GM18520 (cell line): Measurements from ENCODE around the gene MEIKIN.

Experiments used
- ATAC-seq: cut with Tn5 transposase; IDR thresholded peaks from one replicate; pipeline ENCODE4 v1.9.1; 2021; ENCODE audit not compliant: unreplicated experiment

MEIKIN gene

DNA sequence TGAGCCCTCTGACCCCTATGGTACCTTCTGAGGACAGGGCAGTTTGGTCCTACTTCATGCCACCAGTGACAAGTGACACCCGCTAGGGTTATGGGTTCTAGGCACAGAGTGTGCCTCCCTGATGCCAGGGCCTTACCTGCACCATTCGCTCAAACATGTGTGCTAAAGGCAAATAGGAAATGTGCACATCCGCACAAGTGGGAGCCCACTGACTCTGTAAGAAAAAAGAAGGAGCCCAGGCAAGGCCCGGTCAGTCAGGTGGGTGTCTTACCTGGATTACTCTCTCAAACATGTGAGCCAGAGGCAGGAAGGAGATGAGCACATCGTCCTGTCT lies 29.1 kb upstream of the MEIKIN start:
- ATAC-seq, result no peak

DNA sequence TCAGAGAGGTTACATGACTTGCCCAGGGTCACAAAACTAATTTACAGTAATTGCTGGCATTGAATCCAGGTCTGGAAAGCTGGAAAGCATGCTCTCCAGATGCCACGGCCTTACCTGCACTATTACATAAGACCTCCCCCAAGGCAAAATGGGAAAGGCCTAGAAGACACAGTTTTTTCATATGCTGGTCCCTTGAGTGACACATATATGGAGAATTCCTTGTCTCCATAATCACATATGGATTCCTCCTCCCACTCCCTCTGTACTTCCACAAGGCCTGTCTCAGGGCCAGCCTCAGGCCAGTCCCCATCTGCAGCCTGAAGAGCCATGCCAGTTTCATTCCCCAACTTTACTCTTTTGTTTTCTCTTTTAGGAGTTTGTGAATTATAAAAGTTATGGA lies 28.6 kb upstream of the MEIKIN start:
- ATAC-seq, result no peak

DNA sequence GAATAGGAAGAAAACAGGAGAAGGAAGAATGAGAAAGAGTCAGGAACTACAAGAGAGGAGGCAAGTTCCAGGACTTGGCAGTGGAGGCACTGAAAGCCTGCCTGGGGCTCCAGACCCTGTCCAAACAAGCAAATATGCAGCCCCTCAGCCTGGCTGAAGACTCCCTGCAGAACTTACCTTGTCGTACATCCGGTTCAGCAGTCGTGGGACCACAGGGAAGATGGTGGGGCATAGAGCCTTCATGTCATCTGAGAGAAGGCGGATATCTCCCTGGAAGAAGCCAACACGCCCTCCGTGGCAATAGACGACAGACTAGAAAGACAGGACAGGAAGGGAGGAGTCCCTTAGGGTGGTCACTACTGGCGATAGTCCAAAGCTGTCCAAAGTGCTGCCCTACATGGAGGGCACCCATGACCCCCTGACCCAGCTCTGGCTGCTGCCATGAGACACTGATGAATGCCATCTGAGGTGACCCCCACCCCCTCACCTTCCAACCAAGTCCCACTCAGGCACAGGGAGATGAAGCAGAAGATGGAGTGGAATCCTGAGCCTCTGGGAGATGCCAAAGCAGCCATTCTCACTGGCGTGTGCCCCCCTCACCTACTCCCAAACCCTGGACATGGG lies 27.7 kb upstream of the MEIKIN start:
- no peak for ATAC-seq

DNA sequence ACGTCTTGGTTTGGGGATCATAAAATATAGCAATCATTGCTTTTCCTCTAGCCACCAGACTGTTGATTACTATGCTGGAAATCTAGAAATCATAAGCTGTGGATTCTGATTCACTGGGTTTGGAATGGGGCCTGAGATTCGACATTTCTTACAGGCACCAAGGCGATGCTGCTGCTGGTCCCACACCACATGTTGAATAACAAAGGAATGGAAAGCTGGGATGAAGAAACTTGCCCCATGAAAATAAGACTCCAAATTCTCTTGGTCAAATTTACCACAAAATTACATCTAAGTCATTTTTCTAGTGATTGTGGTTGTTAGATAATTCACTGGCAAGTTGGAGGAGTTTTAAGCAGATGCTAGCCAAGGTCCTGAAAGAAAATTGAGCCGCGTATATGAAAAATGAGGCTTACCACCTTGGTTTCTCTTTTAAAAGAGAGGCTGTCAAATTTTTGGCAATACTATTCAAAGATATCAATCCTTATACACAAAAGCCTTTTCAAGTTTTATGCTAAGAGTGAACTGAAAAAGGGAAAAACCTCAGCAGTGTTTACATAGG lies 23.0 kb upstream of the MEIKIN start:
- ATAC-seq, result no peak

DNA sequence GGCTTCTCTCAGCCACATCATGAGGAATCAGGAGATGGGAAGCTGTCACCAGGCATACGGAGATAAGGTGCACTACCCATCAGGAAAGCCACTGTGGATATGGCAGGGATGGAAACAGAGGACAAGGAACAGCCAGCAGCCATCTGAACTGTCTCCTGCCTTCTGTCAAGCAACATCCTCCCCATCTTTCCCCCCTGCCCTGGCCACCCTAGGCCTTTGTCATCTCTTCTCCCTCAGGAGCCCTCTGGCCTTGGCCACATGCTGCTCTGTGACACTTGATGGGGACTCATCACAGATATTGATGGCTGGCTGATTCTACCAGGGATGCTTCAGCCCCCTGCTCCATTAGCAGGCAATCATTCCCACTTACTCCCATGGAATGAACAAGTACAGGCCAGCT lies 21.1 kb upstream of the MEIKIN start:
- ATAC-seq, result no peak

DNA sequence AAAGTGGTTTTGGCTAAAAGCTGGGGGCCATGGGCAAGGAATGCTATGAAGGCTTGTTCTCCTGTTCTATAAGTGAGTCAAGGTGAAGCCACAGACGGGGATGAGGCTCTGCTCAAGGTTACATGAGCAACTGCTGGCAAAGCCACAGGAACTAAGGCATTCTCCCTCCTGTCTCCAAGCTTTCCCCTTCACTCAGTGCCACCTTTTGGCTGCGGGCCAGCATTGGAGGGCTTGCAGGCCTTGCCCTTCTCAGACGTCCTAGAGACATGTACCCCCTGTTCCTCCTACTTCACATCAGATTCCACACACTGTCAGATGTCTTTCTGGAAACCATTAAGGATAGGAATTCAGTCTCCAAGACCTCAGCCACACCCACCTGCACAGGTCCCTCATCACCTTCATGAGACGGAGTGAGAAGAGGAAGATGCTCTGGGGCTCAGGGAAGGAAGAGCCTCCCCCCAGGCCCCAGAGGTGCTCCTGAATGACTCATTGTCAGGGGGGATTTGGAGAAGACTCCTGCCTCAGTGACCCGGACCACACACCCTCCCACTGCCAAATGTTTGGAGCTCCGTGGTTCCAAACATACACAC lies 20.5 kb upstream of the MEIKIN start:
- ATAC-seq, result no peak

DNA sequence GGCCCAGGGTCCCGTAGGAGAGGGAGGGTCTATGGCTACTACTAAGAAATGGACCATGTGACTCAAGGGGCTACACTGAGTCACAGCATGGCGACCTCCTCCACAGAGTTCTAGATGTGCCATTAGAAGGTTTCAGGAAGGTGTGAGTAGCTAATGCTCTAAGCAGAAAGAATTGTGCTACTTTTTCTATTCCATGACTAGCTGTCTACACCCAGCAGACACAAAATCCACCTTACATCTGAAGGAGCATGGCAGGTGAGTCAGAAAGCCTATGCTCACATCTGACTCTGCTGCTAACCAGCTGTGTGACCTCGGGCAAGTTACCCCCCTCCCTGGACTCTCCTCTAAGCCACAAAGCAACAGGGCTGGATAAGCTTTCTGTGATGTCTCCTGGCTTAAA lies 14.4 kb upstream of the MEIKIN start:
- no peak for ATAC-seq

DNA sequence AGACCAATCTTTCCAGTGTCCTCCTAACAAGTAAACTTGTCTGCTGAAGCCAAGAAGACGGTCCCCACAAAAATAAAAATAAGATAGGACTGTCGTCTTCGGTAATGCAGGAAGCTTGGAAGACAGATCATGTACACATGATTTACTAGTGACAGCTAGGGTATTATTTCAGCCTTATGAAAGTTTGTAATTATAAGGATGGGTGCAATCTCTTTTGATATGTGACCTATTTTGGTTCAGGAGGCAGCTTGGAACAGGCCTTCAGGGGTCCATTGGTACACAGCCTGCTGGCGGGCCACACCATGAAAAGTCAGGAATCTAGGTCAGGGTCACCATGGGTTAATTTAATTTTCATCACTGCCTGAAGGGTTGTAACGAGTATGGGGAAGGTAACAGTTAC lies 13.7 kb upstream of the MEIKIN start:
- no peak for ATAC-seq

DNA sequence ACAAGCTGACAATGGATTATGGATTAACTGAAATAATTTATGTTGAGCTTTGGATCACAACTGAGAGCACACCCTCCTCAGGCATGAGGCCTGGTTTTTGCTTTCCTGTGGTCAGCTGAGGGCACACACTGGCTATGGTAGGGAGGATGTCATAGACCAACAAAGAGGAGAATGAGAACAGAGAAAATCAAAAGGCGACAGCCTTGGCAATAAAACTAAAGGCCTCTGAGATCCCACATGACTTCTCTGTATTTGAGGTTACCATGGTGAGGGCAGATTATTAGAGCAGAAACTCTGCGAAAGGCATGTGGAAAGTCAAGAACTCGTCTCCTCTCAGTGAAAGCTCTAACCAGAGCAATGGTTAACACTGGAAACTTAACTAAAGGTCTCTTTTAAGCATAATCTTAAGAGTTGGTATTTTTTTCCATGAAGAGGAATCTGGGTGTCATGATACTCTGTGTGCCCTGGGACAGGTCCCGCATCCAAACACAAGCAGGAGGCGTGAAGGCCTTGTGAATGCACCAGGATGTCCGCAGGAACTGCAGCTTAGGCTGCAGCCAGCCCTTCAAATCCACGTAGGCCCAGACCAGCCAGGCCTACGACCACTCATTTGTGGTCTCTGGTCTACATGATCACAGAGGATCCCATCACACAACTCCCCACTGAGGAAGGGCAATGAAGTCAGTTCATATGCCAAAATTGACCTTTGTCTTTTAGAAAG lies 12.4 kb upstream of the MEIKIN start:
- ATAC-seq, result no peak

DNA sequence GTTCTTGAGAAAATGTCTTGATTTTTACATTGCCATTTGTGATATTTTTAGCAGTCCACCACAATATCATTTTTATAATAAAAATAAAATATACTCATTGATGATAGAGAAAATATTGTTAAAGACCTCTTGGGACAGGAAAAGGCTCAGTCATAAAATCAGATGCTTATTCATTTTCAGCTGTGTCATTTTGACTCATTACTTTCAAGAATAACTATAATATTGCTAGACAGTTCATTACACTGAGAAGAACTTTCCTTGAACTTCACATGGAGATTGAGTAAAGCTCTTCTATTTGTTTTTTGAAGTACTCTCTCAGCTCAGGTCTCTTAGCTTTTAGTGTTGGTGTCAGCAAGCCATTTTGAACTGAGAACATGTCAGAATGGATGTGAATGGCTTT lies 8.5 kb upstream of the MEIKIN start:
- no peak for ATAC-seq

DNA sequence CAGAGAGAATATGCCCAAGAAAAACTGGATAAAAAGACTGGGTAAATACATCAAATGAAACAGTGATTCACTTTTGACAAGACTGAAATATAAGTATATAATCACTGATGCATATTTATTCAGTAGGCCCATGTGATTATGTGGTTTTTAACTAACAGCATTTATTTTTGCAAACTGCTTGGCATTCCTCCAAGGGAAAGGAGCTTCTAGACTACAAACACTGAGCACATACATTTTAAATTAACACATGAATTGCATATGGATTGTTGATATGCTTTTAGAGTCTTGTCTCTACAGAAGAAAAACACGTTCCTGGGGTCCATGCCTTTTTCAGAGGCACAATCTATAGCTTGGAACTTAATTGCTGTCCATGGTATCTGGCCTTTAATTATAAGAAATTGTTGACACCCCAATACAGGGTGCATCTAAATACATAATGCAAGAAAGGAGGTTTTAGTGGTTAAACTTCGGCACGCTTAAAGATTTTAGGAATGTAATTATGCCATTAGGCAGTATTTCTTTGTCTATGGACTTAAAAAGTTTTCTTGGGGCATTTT lies 6.9 kb upstream of the MEIKIN start:
- no peak for ATAC-seq

DNA sequence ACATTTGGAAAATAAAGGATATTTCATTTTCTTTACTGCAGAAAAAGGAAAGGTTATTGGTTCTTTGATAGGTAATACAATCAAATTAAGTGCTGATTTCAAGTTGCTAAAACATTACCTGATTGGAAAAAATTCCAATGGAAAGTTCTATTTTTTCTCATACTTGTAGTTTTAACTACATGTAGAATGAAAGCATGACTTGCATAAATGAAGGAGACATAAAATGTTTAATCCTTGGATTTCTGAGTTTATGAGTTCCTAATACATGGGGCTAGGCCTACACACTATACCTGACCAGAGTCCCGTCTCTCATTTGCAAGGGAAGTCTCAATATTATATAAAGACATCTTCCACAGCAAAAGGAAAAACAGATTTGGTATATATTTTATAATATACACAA lies 5.2 kb upstream of the MEIKIN start:
- ATAC-seq, result no peak

DNA sequence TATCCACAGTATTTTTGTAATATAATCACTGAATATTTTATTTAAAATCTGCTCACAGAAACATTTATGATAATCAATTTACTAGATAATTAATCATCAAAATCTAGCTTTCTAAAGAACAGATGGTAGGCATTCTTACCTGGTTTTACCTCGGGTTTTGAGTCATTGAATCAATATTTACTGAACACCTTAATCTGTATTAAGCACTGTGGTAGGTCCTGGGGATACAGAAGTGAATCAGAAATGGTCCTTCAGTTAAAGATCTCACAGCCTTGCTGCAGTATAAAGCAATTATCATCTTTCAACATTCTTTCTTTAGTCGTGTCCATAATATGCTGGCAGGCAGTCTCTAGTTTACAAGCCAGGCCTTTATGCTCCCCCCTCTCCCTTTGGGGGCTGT lies 2.0 kb upstream of the MEIKIN start:
- ATAC-seq, result no peak

DNA sequence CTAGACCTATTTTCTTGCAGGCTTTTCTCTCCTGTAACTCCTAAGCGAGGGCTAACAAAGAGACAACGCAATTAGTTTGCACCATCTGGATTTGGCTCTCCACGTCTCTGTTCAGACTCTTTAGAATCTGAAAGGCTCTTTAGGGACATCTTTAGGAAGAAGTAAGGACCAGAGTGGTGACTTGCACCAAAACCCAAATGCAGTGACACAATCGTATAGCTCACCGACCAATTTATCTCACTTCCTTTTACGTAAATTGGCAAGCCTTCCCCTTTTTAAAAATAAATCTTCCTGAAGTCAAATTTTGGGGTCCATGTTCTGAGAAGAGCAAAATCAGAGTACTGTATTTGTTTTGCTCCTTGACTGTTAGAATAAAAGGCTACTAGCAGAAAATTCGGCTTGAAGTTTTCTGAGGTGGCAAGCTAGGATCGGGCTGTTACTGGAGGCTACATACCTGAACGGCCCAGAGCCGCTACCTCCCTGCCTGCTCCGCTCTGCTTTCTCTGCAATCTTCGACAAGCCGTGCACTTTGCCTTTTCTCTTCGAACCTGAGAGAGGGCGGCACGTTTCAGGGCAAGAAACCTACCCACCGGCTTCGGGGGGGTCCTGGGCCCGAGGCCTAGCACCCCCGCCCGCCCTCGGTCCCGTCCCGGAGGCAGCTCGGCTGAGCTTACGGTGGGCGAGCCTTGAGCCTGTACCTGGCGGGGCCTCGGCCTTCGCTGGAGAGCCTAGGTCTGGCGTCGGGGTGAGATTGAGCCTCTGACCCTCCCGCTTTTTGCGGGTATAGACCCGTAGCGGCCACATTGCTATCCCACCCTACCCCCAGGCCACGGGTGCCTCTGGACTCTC lies 537 bp downstream of the MEIKIN start:
- no peak for ATAC-seq

DNA sequence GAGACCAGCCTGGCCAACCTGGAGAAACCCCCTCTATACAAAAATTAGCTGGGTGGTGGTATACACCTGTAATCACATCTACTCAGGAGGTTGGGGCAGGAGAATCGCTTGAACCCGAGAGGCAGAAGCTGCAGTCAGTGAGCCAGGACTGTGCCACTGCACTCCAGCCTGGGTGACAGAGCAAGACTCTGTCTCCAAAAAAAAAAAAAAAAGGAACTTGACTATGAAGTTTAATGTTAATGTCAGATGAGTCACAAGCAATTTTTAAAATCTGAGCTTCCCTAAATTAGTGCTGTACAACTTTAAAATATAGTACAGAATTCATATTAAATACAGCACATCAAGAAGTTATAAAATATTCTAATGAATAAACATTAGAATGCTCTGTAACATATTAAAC lies 1.5 kb downstream of the MEIKIN start:
- no peak for ATAC-seq

DNA sequence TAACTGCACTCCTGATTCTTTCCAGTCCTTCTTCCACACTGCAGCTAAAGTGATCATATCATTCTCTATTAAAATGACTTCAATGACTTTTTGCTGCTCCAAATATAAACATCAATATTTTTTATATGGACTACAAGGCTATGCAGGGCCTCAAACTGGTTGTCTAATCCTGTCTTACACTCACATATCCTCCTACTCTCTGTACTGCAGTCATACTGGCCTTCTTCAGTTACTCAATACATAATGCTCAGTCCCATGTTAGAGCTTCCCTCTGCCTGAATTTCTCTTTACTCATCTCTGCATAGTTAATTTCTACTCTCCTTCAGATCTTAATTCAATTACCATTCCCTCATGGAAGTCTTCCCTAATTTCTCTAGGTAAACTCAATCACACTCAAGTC lies 3.4 kb downstream of the MEIKIN start:
- no peak for ATAC-seq

DNA sequence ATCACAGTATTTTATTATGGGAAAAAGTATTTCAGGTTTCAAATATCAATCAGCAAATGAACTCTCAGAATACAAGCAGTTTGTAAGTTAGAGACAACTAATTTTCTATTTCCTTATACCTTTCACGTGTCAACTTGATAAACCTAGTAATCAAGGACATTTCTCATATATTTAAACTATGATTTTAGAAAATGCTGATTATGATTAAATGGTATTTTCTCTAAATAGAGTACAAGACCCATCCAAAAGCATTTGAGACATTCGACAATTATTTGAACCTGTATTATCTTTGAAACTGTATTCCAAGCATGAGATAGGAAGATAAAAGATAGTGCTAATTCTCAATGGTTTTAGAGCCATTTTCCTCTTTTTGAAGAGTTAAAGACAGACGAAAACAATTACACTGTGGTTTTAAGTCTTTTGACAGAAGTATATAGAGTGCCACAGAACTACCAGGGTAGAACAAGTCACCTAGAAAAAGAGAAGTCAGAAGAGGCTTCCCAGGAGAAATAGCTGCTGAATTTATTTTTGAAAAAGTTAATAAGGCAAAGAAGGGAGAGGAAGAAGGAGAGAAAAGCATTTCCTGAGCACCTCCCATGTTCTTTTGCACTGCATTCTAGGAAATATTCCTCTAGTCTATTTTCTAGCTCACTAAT lies 5.6 kb downstream of the MEIKIN start:
- no peak for ATAC-seq

DNA sequence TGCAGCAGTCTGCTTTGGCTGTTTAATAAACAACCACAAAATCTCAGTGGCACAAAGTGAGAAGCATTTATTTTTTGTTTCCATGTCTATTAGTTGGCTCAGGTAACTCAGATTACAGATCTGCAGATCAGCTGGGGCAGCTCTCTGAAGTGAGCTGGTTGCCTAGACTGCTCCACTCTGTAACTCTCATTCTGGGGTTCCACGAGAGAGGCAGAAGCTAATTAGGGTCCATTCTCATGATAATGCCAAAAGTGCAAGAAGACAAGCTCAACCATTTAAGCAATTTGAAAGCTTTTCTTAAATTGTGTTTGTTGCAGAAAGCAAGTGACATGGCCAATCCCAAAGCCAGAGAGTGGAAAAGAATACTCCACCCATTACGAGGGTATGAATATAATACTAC lies 13.2 kb downstream of the MEIKIN start:
- no peak for ATAC-seq

DNA sequence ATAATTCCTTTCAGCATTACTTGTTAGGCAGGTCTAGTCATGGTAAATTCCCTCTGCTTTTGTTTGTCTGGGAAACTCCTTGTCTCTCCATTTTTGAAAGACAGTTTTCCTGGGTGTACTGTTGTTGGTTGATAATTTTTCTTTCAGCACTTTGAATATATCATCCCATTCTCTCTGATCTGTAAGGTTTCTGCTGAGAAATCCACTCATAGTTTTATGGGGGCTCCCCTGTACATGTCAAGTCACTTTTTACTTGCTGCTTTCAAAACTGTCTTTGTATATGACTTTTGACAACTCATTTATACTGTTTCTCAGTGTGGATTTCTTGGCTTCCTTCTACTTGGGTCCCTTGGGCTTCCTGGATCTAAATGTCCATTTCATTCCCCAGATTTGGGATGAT lies 16.5 kb downstream of the MEIKIN start:
- no peak for ATAC-seq

DNA sequence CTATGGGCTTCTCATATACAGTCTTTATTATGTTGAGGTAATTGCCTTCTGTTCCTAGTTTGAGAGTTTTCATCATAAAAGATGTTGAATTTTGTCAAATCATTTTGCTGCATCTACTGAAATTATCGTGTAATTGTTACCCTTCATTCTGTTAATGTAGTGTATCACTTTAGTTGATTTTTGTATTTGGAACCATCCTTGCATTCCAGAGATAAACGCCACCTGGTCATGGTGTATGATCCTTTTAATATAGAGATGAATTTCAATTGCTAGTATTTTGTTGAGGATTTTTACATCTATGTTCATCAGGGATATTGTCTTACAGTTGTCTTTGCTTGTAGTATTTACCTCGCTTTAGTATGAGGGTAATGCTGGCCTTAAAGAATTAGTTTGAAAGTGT lies 19.3 kb downstream of the MEIKIN start:
- ATAC-seq, result no peak

DNA sequence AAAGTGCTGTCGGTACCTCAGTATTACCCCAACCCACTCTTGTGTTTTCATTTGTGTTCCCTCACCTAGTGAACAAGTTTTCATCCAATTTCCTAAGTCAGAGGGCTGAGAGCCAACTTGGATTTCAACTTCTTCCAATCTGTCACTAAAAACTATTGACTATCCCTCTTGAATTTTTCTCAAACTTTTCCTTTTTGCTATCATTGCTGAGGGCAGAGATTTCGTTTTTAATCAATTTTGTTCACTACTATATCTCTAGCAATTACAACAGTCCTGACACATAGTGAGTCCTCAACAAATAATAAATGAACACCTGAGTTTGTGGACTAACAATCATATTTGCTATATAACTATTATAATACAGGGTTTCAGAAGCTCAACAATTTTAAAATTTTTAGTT lies 29.0 kb downstream of the MEIKIN start:
- no peak for ATAC-seq
